Measurements from ENCODE around the gene TFIP11.

Gene TFIP11

GRCh38 chr22:26512149-26512793 lies at the start of gene TFIP11:
Gene TFIP11, minus strand, starts transcription at chr22:26512473. Its CDS starts 2,201 bp downstream, at chr22:26510272.
- peak within 1 kb of the TSS; percentile 91 to 100 for H3K4me3 ChIP-seq (ENCODE audit: low read length in 2 of 2)
- peaks cover 13% of the 10 kb centered on the region for H3K4me1 ChIP-seq (ENCODE audit: control insufficient read depth, insufficient read depth, low read length)
- no peaks in the 10 kb centered on the region for H3K9me3 ChIP-seq (ENCODE audit: control insufficient read depth in 2 of 2, low read length in 2 of 2)
- H3K27me3 ChIP-seq (ENCODE audit: control insufficient read depth in 1 of 2, insufficient read depth in 2 of 2, low read length in 2 of 2) = no peaks in the 10 kb centered on the region
- H3K27ac ChIP-seq (ENCODE audit: low read length) = peak within 1 kb of the TSS; percentile 73
- peak within 1 kb of the TSS; percentile 89 to 97 for H3K9ac ChIP-seq (ENCODE audit: low read length in 2 of 2)
- peaks cover 13 to 22% of the 10 kb centered on the region in 2 donors for H3K36me3 ChIP-seq (ENCODE audit: control insufficient read depth in 2 of 2, insufficient read depth in 2 of 2, low read length in 2 of 2)

- Histone ChIP-seq H3K4me3 (ENCODE audit: low read length in 2 of 2) (no peak overlapping the region), H3K27me3 (ENCODE audit: control insufficient read depth in 1 of 2, insufficient read depth in 2 of 2, low read length in 2 of 2) (no peaks in the 10 kb centered on the region), H3K9ac (ENCODE audit: low read length in 2 of 2) (no peak overlapping the region), H3K9me3 (ENCODE audit: control insufficient read depth in 2 of 2, low read length in 2 of 2) (no peaks in the 10 kb centered on the region), H3K36me3 (ENCODE audit: control insufficient read depth in 2 of 2, insufficient read depth in 2 of 2, low read length in 2 of 2) (no peaks in the 10 kb centered on the region), H3K27ac (ENCODE audit: low read length) (no peak overlapping the region), H3K4me1 (ENCODE audit: control insufficient read depth, insufficient read depth, low read length) (no peaks in the 10 kb centered on the region)
Observed at GRCh38 chr22:26561756-26562417, 49.6 kb upstream of the TFIP11 start.

- no peak overlapping the region for H3K4me3 ChIP-seq (ENCODE audit: low read length in 2 of 2)
- H3K9ac ChIP-seq (ENCODE audit: low read length in 2 of 2) = no peak overlapping the region
- H3K9me3 ChIP-seq (ENCODE audit: control insufficient read depth in 2 of 2, low read length in 2 of 2) = no peaks in the 10 kb centered on the region
- H3K27me3 ChIP-seq (ENCODE audit: control insufficient read depth in 1 of 2, insufficient read depth in 2 of 2, low read length in 2 of 2) = no peaks in the 10 kb centered on the region
- no peaks in the 10 kb centered on the region for H3K4me1 ChIP-seq (ENCODE audit: control insufficient read depth, insufficient read depth, low read length)
- no peaks in the 10 kb centered on the region for H3K36me3 ChIP-seq (ENCODE audit: control insufficient read depth in 2 of 2, insufficient read depth in 2 of 2, low read length in 2 of 2)
- no peak overlapping the region for H3K27ac ChIP-seq (ENCODE audit: low read length)
Observed at GRCh38 chr22:26559961-26560575, 47.8 kb upstream of the TFIP11 start.

GRCh38 chr22:26558248-26558895 lies 46.1 kb upstream of the TFIP11 start:
- H3K4me3 ChIP-seq (ENCODE audit: low read length in 2 of 2) = no peak overlapping the region
- H3K9me3 ChIP-seq (ENCODE audit: control insufficient read depth in 2 of 2, low read length in 2 of 2) = no peaks in the 10 kb centered on the region
- H3K36me3 ChIP-seq (ENCODE audit: control insufficient read depth in 2 of 2, insufficient read depth in 2 of 2, low read length in 2 of 2) = no peaks in the 10 kb centered on the region
- H3K9ac ChIP-seq (ENCODE audit: low read length in 2 of 2) = no peak overlapping the region
- H3K27ac ChIP-seq (ENCODE audit: low read length) = no peak overlapping the region
- no peaks in the 10 kb centered on the region for H3K27me3 ChIP-seq (ENCODE audit: control insufficient read depth in 1 of 2, insufficient read depth in 2 of 2, low read length in 2 of 2)
- H3K4me1 ChIP-seq (ENCODE audit: control insufficient read depth, insufficient read depth, low read length) = no peaks in the 10 kb centered on the region

GRCh38 chr22:26556904-26557303 lies 44.6 kb upstream of the TFIP11 start:
- no peaks in the 10 kb centered on the region for H3K4me1 ChIP-seq (ENCODE audit: control insufficient read depth, insufficient read depth, low read length)
- no peak overlapping the region for H3K27ac ChIP-seq (ENCODE audit: low read length)

GRCh38 chr22:26555478-26555877 lies 43.2 kb upstream of the TFIP11 start:
- Histone ChIP-seq H3K36me3 (ENCODE audit: control insufficient read depth in 2 of 2, insufficient read depth in 2 of 2, low read length in 2 of 2) (no peaks in the 10 kb centered on the region), H3K27me3 (ENCODE audit: control insufficient read depth in 1 of 2, insufficient read depth in 2 of 2, low read length in 2 of 2) (no peaks in the 10 kb centered on the region), H3K4me1 (ENCODE audit: control insufficient read depth, insufficient read depth, low read length) (no peaks in the 10 kb centered on the region), H3K9me3 (ENCODE audit: control insufficient read depth in 2 of 2, low read length in 2 of 2) (no peaks in the 10 kb centered on the region), H3K4me3 (ENCODE audit: low read length in 2 of 2) (no peak overlapping the region), H3K9ac (ENCODE audit: low read length in 2 of 2) (no peak overlapping the region), H3K27ac (ENCODE audit: low read length) (no peak overlapping the region)

More at GRCh38 chr22:26556904-26557303, 44.6 kb upstream of the TFIP11 start:
- H3K36me3 ChIP-seq (ENCODE audit: control insufficient read depth in 2 of 2, insufficient read depth in 2 of 2, low read length in 2 of 2) = no peaks in the 10 kb centered on the region
- H3K9me3 ChIP-seq (ENCODE audit: control insufficient read depth in 2 of 2, low read length in 2 of 2) = no peaks in the 10 kb centered on the region
- no peaks in the 10 kb centered on the region for H3K27me3 ChIP-seq (ENCODE audit: control insufficient read depth in 1 of 2, insufficient read depth in 2 of 2, low read length in 2 of 2)
- H3K9ac ChIP-seq (ENCODE audit: low read length in 2 of 2) = no peak overlapping the region
- no peak overlapping the region for H3K4me3 ChIP-seq (ENCODE audit: low read length in 2 of 2)

GRCh38 chr22:26554956-26555355 lies 42.7 kb upstream of the TFIP11 start:
- Histone ChIP-seq H3K27ac (ENCODE audit: low read length) (no peak overlapping the region), H3K4me1 (ENCODE audit: control insufficient read depth, insufficient read depth, low read length) (no peaks in the 10 kb centered on the region), H3K27me3 (ENCODE audit: control insufficient read depth in 1 of 2, insufficient read depth in 2 of 2, low read length in 2 of 2) (no peaks in the 10 kb centered on the region), H3K9ac (ENCODE audit: low read length in 2 of 2) (no peak overlapping the region), H3K9me3 (ENCODE audit: control insufficient read depth in 2 of 2, low read length in 2 of 2) (no peaks in the 10 kb centered on the region), H3K4me3 (ENCODE audit: low read length in 2 of 2) (no peak overlapping the region), H3K36me3 (ENCODE audit: control insufficient read depth in 2 of 2, insufficient read depth in 2 of 2, low read length in 2 of 2) (no peaks in the 10 kb centered on the region)

GRCh38 chr22:26553056-26553752 lies 40.9 kb upstream of the TFIP11 start:
- H3K4me1 ChIP-seq (ENCODE audit: control insufficient read depth, insufficient read depth, low read length) = no peaks in the 10 kb centered on the region
- H3K27ac ChIP-seq (ENCODE audit: low read length) = no peak overlapping the region
- H3K27me3 ChIP-seq (ENCODE audit: control insufficient read depth in 1 of 2, insufficient read depth in 2 of 2, low read length in 2 of 2) = no peaks in the 10 kb centered on the region
- no peak overlapping the region for H3K9ac ChIP-seq (ENCODE audit: low read length in 2 of 2)
- no peaks in the 10 kb centered on the region for H3K36me3 ChIP-seq (ENCODE audit: control insufficient read depth in 2 of 2, insufficient read depth in 2 of 2, low read length in 2 of 2)
- H3K9me3 ChIP-seq (ENCODE audit: control insufficient read depth in 2 of 2, low read length in 2 of 2) = no peaks in the 10 kb centered on the region
- H3K4me3 ChIP-seq (ENCODE audit: low read length in 2 of 2) = no peak overlapping the region

- Histone ChIP-seq H3K9me3 (ENCODE audit: control insufficient read depth in 2 of 2, low read length in 2 of 2) (no peaks in the 10 kb centered on the region), H3K27me3 (ENCODE audit: control insufficient read depth in 1 of 2, insufficient read depth in 2 of 2, low read length in 2 of 2) (no peaks in the 10 kb centered on the region), H3K9ac (ENCODE audit: low read length in 2 of 2) (no peak overlapping the region), H3K36me3 (ENCODE audit: control insufficient read depth in 2 of 2, insufficient read depth in 2 of 2, low read length in 2 of 2) (no peaks in the 10 kb centered on the region), H3K4me3 (ENCODE audit: low read length in 2 of 2) (no peak overlapping the region), H3K27ac (ENCODE audit: low read length) (no peak overlapping the region), H3K4me1 (ENCODE audit: control insufficient read depth, insufficient read depth, low read length) (no peaks in the 10 kb centered on the region)
Observed at GRCh38 chr22:26552466-26552865, 40.2 kb upstream of the TFIP11 start.

GRCh38 chr22:26551568-26551967 lies 39.3 kb upstream of the TFIP11 start:
- Histone ChIP-seq H3K9me3 (ENCODE audit: control insufficient read depth in 2 of 2, low read length in 2 of 2) (no peaks in the 10 kb centered on the region), H3K36me3 (ENCODE audit: control insufficient read depth in 2 of 2, insufficient read depth in 2 of 2, low read length in 2 of 2) (no peaks in the 10 kb centered on the region), H3K9ac (ENCODE audit: low read length in 2 of 2) (no peak overlapping the region), H3K27me3 (ENCODE audit: control insufficient read depth in 1 of 2, insufficient read depth in 2 of 2, low read length in 2 of 2) (no peaks in the 10 kb centered on the region), H3K27ac (ENCODE audit: low read length) (no peak overlapping the region), H3K4me3 (ENCODE audit: low read length in 2 of 2) (no peak overlapping the region), H3K4me1 (ENCODE audit: control insufficient read depth, insufficient read depth, low read length) (no peaks in the 10 kb centered on the region)
